ENCODE data around the gene NPRL2.

Gene NPRL2

GRCh38 chr3:50350527-50351322 is at the start of gene NPRL2, which contains the start of gene CYB561D2:
Gene NPRL2, minus strand, starts transcription at chr3:50350775. Its CDS starts 123 bp downstream, at chr3:50350652.
Gene CYB561D2, plus strand, starts transcription at chr3:50350862. Its CDS starts 572 bp downstream, at chr3:50351434.
- DNase-seq (ENCODE audit: low read depth): peak; percentile 86

- DNase-seq (ENCODE audit: low read depth): no peak
Measured at GRCh38 chr3:50396502-50396901, 45.9 kb upstream of the NPRL2 start.

DNA sequence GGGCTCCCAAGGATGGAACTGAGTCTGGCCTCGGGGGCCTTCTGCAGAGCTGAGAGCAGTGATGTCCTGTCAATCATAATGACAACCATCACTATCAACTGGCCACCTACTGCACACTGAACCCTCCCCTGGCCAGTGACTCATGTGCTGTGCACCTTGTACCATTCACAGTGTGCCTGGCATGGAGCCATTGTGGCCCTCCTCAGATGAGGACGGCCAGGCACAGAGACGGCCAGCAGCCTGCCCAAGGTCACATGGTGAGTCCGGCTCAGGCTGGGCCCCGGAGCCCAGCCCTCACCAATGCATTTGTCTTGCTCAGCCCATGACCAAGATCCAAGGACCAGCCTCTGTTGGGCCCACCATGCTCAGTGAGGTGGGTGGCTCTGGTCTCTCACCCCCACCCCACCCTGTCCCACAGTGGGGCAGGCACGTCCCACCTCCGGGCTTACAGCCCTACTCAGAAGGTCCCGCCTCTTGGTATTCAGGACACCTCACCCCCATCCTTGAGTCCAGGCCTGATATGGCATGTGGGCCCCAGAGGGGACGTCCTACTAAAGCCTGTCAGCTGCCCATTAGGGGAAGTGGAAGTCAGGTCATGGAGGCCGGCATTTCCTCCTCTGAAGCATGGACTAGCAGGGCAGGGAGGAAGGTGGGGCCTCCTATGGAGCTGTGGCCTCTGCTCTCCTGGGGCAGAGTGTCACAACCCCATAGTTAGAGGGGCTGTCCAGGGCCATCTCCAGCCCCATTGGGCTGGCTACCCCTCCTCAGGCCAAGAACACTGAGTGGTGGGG is 44.7 kb upstream of the NPRL2 start:
- no peak for DNase-seq (ENCODE audit: low read depth)

DNA sequence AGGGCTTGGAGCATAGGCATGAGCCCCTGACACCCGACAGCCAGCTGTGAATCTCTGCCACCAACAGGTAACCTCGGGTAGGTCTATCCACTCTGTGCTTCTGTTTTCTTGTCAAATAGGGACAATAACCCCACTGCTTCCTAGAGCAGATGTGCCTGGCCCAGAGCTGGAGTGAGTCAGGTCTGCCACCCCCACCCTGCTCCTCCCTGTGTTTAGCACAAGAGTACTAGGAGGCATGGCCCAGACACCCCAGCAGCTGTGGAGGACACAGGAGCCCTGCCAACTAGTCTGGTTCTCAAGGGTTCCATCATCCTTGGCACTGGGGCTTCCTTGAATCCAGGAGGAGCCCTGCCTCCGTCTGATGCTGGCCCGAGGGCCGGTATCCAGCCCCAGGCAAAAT is 42.5 kb upstream of the NPRL2 start:
- no peak for DNase-seq (ENCODE audit: low read depth)

DNA sequence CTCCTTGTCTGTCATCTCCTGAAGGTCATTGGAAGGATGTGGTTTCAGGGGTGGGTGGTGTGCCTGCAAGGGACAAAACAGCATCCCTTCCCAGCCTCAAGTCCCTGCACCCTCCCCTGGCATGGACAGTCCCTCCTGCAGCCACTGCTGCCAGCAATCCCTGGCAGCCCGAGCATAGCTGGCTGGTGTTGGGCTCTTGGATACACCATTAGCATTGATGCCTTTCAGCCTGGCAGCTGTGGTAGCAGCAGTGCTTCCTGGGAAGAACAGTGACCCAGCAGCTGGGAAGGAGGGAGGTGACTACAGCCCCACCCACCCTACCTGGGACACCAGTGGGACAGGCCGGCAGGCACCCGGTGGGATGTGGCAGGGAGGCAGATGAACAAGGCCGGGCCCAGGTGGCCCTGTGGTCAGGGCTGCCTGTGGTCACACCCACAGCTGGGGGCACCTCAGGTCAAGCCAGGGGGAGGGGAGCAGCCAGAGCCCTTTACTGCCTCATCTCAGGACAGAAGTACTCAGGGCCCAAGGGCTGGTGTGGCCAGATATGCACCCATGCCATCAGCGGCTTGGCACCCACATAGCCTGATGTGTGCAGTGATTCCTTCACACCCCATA is 41.6 kb upstream of the NPRL2 start:
- DNase-seq (ENCODE audit: low read depth): no peak

- no peak for DNase-seq (ENCODE audit: low read depth)
Measured at GRCh38 chr3:50390508-50391224, 40.1 kb upstream of the NPRL2 start.

DNA sequence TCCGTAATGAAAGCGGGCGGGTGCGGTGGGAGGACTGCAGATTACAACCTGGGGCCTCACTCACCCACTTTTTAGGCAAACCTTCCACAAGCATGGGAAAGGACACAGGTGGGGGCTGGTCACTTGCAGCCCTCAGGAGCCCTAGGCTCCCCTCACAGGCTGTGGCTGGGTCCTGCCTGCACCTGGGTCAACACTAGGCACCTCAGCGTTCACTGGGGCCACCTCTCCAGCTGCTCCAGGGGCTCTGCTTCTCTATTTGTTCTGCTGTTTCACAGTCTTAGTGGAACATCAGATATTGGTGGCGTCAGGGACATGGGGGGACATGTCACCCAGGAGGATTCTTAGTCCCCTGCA is 38.8 kb upstream of the NPRL2 start:
- DNase-seq (ENCODE audit: low read depth): no peak

- DNase-seq (ENCODE audit: low read depth): no peak
Measured at GRCh38 chr3:50388720-50389413, 38.3 kb upstream of the NPRL2 start.

DNA sequence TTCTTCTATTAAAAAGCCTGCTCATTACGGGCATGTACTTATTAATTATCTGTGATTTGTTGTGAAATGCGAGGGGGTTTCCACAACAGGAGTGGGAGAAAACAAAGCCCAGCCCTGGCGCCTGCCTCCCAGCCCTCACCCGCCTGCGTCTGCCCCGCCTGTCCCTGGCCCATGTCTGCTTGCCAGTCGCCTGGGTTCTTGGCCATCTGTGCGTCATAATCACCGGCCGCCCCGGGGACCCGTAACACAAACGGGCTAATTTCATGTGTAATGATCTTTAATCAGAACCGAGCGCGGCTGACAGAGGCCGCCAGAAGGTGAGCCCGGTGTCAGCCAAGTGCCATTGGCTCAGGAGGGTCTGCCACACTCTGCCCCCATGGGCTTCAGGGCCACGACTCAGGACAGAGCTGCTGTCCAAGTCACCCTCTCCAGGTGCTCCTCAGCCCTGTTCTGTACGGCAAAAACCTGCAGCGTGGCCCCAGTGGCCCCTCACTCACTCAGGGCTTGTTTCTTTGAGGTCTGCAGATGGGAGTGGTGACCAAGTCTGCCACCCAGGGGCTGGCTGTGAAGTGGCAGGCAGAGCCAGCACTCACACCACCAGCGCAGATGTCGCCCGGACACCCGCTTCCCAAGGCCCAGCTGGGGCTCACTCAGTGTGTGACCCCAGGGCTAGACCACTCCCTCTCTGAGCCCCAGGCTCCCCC is 37.6 kb upstream of the NPRL2 start:
- DNase-seq (ENCODE audit: low read depth): no peak

- DNase-seq (ENCODE audit: low read depth): no peak
Measured at GRCh38 chr3:50385754-50386153, 35.2 kb upstream of the NPRL2 start.

DNA sequence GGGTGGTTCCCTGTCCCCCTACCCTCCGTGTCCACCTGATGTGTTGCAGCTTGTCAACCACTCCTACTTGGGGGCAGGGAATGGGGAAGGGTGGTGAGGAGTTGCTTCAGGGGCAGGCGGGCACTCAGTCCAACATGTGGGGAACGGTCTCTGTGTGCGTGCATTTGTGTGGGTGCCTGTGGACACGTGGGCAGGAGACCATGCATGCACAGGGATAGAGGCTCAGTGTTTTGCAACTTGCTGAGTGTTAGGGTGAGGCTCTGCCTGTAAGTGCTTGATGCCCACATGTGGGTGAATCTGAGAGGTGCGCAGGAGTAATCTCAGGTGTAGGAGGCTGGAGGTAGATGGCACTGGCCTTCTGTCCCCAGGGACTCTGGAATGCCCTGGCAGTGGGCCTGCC is 33.2 kb upstream of the NPRL2 start:
- no peak for DNase-seq (ENCODE audit: low read depth)

DNA sequence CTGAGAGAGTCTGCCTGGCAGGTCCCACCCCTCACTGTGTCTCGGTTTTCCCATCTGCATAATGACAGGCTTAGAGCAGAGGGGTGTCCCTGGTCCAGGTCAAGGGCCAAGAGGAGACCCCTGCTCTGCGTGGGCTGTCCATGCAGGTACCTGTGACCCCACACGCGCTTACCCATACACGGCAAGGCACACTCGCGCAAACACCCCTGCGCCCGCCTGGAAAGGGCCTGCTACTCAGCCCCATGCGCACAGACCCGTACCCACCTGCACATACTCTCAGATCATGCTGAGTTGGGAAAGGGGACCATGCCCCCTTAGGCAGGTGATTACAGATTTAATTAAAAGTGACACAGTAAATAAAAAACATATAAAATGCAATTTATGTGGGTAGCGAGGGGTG is 32.1 kb upstream of the NPRL2 start:
- DNase-seq (ENCODE audit: low read depth): no peak

DNA sequence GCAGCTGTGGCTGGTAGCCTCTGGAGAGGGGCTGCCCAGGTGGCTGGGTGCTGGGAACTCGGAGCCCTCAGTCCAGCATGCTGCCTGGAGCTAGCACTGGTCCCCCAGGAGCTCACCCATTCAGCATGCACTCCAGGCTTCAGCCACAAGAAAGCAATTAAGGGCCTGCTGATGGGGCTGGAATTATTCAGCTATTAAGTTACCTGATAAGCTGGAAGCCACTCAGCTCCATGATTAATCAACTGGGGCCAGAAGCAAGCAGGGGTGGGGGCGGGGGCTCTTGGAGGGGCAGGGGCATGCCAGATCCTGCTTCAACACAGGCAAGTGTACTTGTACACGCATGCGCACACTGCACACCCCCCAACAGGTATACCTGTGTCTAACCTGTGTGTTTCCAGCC is 30.8 kb upstream of the NPRL2 start:
- DNase-seq (ENCODE audit: low read depth): no peak

- DNase-seq (ENCODE audit: low read depth): no peak
Measured at GRCh38 chr3:50380405-50381085, 30.0 kb upstream of the NPRL2 start.

- DNase-seq (ENCODE audit: low read depth): no peak
Measured at GRCh38 chr3:50378757-50379156, 28.2 kb upstream of the NPRL2 start.

DNA sequence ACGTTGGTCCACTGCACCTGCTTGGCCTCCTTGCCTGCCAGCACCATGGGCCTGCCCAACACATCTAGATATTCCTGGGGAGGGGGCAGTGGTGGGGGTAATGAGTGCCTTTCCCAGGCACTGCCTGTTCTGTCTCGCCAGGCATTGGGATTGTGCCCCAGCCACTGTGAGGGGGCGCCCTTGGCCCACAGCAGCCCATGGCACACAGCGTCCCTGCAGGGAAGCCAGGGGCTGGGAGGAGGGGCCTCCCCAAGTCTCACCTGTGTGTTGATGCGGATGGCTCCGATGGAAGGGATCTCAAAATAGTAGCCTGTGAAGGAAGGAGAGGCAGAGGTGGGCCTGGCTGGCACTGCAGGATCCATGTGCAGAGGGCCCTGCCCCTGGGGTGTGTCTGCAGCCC is 27.4 kb upstream of the NPRL2 start:
- DNase-seq (ENCODE audit: low read depth): no peak

GRCh38 chr3:50375258-50375931 is 24.8 kb upstream of the NPRL2 start:
- no peak for DNase-seq (ENCODE audit: low read depth)

DNA sequence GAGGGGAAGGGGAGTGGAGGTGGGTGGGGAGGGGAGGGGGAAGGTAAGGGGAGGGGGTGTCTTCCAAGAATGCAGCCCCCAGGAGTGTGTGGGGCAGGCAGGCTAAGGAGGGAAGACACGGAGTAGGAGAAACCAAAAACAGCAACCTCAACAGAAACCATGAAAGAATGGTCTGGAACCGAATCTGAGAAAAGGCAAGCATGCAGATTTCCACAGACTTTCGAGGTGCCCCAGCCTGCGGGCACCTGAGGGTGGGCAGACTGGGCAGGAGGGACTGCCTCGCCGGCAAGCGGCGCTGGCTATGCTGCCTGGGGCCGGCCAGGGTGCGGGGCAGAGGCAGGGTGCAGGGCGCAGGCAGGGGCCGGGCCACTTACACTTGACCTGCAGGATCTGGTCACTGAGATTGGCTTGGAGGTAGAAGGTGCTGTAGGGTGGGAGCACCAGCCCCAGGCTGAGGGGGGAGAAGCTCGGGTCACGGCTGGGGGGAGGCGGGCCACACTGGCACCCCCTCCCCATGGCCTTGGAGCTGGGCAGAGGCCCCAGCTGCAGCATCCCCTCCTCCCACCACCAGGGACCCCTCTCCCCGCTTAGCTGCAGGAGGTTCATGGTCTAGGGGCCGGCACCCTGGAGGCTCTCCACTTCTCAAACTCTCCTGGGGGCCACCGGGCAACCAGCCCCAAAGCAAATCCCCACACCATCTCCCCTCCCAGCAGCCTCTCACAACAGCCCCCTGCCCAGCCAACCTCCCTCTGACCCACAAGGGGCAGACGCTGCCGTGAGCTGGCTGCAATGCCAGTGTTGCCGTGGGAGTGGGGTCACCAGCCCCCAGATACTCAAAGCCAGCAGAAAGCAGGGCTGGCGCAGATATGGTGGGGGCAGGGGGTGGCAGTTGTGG is 24.0 kb upstream of the NPRL2 start:
- no peak for DNase-seq (ENCODE audit: low read depth)

Data from HS-27A (cell line).